IPS DF 4.7 (cell line): ENCODE data around the gene HYAL2.

Experiments
- DNase-seq: peaks from one replicate; pipeline ENCODE4 v3.0.0-alpha.2; 2013; ENCODE audit warnings: low spot score; ENCODE audit errors: extremely low read depth

The HYAL2 gene

GRCh38 chr3:50271314-50271936, 51.1 kb downstream of the HYAL2 start:
- no peak for DNase-seq

- DNase-seq, result no peak
Measured at GRCh38 chr3:50270422-50271224, 51.9 kb downstream of the HYAL2 start.

- no peak for DNase-seq
Measured at GRCh38 chr3:50269977-50270413, 52.5 kb downstream of the HYAL2 start.

GRCh38 chr3:50269460-50269859, 53.1 kb downstream of the HYAL2 start:
- no peak for DNase-seq

GRCh38 chr3:50268703-50269451, 53.7 kb downstream of the HYAL2 start, which contains the start of gene SEMA3B:
Gene SEMA3B (plus strand): TSS chr3:50269147. CDS start chr3:50269241, 94 bp downstream.
- DNase-seq, result no peak

- DNase-seq, result no peak
Measured at GRCh38 chr3:50268276-50268675, 54.3 kb downstream of the HYAL2 start.
